Bladder microvascular endothelial cell (primary cell): Measurements from ENCODE around the gene MGARP. TPM values are rescaled to one million over a fixed set of nuclear protein-coding genes. Genes with fewer than 3 reads are reported as not detected.

Experiments used
- total RNA-seq: library from RNA; depleted of rRNA; stranded (reverse); fragments of >200 nt; gene quantifications from 2 replicates; pipeline ENCODE4 v1.2.3, GENCODE V29; 2014

The MGARP gene
- 0.49 and 0.94 TPM in 2 replicates for total RNA-seq

GRCh38 chr4:139279760-139280620, at the start of gene MGARP:
MGARP (minus strand) TSS chr4:139280225; CDS start chr4:139280158, 67 bp downstream.

GRCh38 chr4:139301821-139302611, 22.0 kb upstream of the MGARP start, which contains the start of gene NDUFC1:
NDUFC1 (minus strand) TSS chr4:139302477; CDS start chr4:139295798, 6,679 bp downstream.

GRCh38 chr4:139301113-139301820, 21.2 kb upstream of the MGARP start, which contains the start of gene NAA15:
NAA15 (plus strand) TSS chr4:139301505; CDS start chr4:139301778, 273 bp downstream.

Other genes with a start within 250 kb of the MGARP start
- gene ELF2, start 103.0 kb downstream of the MGARP start, total RNA-seq = 36.4 and 45.1 TPM in 2 replicates
- gene NAA15, start 21.3 kb upstream of the MGARP start, total RNA-seq = 16.7 and 30.1 TPM in 2 replicates
- 46.4 and 74.5 TPM in 2 replicates for gene NDUFC1, start 22.3 kb upstream of the MGARP start, total RNA-seq
- 15.5 and 22.7 TPM in 2 replicates for gene RAB33B, start 173.9 kb upstream of the MGARP start, total RNA-seq